Type B pancreatic cell (in vitro differentiated cells): ENCODE results near the gene SH3RF2. TPM values are rescaled to one million over a fixed set of nuclear protein-coding genes. Genes with fewer than 3 reads are reported as not detected.

ENCODE experiments used
- DNase-seq: peaks from one replicate; pipeline ENCODE4 v3.0.0; 2021; ENCODE audit warnings: mixed read lengths; ENCODE audit not compliant: unreplicated experiment; ENCODE audit errors: extremely low spot score
- H3K27ac Mint-ChIP-seq: 2 replicates; pipeline ENCODE4 v1.8.0; 2021; ENCODE audit warnings: mild to moderate bottlenecking, mixed read lengths
- H3K27me3 Mint-ChIP-seq: 2 replicates; pipeline ENCODE4 v1.8.0; 2021; ENCODE audit warnings: mixed read lengths
- H3K36me3 Mint-ChIP-seq: 2 replicates; pipeline ENCODE4 v1.8.0; 2021; ENCODE audit warnings: mixed read lengths
- H3K4me1 Mint-ChIP-seq: one replicate; pipeline ENCODE4 v1.8.0; 2021; ENCODE audit warnings: mixed read lengths; ENCODE audit not compliant: unreplicated experiment
- H3K4me3 Mint-ChIP-seq: 2 replicates; pipeline ENCODE4 v1.8.0; 2021; ENCODE audit warnings: mild to moderate bottlenecking, mixed read lengths
- H3K9me3 Mint-ChIP-seq: 2 replicates; pipeline ENCODE4 v1.8.0; 2021; ENCODE audit warnings: mixed read lengths
- total RNA-seq: library from RNA; stranded (reverse); gene quantifications from 2 replicates; pipeline ENCODE4 v1.2.1, GENCODE V29; 2021; ENCODE audit warnings: low replicate concordance
- TF ChIP-seq, protein P1 (sequence below): fragments of 200-600 bp; sonication (generic); conservative IDR thresholded peaks from 2 replicates; pipeline ENCODE4 v1.5.0; 2021; ENCODE audit warnings: antibody characterized with exemption, mild to moderate bottlenecking

The SH3RF2 gene
- total RNA-seq, 1 donor from 2014 or later = 11.2 TPM

DNA sequence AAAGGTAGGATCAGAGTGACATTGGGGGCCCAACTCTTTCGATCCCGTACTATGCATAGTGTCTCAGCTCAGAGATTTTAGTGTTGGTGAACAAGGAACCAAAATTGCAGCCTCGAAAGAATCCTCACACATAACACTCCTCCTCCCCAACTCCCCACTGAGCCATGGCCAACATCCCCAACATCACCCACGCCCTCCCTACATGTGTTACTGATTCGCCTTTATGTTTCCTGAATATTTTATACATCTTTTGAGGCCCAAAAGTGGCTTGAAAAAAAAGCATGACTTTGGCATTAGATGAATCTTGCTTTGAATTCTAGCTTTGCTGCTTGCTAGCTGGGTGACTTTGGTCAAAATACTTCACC lies 123.8 kb downstream of the SH3RF2 start:
- Mint-ChIP-seq H3K4me3 (no peak overlapping the region), H3K9me3 (no peaks in the 10 kb centered on the region), H3K27me3 (no peaks in the 10 kb centered on the region), H3K27ac (no peak overlapping the region), H3K4me1 (peaks cover 8% of the 10 kb centered on the region), H3K36me3 (peaks cover 17% of the 10 kb centered on the region)
- no peak for DNase-seq
- TF ChIP-seq, protein P1, sequence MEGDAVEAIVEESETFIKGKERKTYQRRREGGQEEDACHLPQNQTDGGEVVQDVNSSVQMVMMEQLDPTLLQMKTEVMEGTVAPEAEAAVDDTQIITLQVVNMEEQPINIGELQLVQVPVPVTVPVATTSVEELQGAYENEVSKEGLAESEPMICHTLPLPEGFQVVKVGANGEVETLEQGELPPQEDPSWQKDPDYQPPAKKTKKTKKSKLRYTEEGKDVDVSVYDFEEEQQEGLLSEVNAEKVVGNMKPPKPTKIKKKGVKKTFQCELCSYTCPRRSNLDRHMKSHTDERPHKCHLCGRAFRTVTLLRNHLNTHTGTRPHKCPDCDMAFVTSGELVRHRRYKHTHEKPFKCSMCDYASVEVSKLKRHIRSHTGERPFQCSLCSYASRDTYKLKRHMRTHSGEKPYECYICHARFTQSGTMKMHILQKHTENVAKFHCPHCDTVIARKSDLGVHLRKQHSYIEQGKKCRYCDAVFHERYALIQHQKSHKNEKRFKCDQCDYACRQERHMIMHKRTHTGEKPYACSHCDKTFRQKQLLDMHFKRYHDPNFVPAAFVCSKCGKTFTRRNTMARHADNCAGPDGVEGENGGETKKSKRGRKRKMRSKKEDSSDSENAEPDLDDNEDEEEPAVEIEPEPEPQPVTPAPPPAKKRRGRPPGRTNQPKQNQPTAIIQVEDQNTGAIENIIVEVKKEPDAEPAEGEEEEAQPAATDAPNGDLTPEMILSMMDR = no peak

DNA sequence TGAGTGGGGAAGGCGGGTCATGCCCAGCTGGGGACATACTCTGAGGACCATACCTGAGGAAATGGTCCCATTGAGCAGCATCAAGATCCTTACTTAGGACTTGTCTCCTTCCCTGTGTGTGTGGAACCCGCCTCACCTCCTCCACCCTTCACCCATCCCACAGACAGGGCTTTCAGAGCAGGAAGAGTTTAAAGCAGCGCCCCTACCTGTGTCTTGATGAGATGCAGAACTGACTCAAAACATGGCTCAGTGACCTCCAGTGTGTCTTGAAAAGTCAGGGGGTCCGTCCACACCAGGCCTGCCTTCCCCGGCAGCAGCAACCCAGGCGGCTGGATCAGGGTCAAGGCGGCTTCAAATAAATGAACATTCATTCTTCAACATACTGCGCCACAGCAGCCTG lies 130.6 kb downstream of the SH3RF2 start:
- Mint-ChIP-seq H3K4me3 (no peak overlapping the region), H3K9me3 (no peaks in the 10 kb centered on the region), H3K36me3 (peaks cover 3% of the 10 kb centered on the region), H3K4me1 (peaks cover 4% of the 10 kb centered on the region), H3K27ac (no peak overlapping the region), H3K27me3 (no peaks in the 10 kb centered on the region)
- no peak for DNase-seq
- TF ChIP-seq, protein P1 = no peak

DNA sequence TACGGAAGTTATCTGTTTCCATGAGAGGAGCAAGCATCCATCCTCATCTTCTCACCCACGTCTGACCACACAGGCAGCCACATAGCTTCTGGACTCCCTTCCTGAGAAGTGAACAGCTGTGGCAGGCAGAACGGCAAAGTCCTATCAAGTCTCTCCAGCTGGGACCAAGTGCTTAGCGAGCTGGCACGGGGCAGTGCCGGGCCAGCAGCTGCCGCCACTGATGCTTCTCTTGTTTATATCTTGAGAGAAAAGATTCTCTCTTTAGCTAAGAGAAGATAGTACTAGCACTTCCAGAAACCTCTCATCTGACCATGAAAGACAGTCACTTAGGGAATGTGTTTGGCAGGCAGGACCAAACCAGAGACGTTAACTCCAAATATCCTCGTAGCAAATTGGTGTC lies 131.8 kb downstream of the SH3RF2 start:
- H3K4me3 Mint-ChIP-seq = no peak overlapping the region
- no peak overlapping the region for H3K27ac Mint-ChIP-seq
- H3K9me3 Mint-ChIP-seq = no peaks in the 10 kb centered on the region
- peaks cover 5% of the 10 kb centered on the region for H3K4me1 Mint-ChIP-seq
- DNase-seq = no peak
- TF ChIP-seq, protein P1 = no peak
- H3K36me3 Mint-ChIP-seq = no peaks in the 10 kb centered on the region
- H3K27me3 Mint-ChIP-seq = no peaks in the 10 kb centered on the region

DNA sequence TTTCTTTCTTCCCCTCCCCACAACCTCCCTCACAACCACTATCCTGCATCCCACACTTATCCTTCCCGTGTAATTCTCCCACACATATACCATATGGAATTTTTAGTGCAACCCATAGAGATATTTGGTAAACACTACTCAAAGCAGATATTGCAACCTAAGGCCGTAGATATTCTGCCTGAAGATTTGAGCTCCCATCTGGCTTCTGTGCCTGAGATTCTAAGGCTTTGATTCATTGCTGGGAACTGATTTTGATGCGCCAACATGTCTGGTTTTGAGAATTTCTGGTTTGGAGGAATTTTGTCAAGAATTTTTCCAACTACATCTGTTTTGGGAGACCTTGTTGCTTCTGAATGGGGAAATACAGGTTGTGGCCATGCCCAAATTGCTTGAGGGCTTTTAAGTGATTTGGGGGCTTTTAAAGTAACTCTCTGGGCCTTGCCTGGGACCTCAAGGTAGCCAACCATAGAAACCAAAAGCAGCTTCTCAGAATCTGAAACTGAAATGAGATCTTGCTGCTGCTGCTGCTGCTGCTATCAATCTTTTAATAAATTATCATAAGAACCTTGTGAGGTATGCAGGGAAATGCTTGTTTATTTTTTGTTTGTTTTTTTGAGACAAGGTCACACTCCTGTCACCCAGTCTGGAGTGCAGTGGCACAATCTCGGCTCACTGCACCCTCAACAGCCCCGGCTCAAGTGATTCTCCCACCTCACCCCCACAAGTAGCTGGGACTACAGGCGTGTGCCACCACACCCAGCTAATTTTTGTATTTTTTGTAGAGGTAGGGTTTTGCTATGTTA lies 132.8 kb downstream of the SH3RF2 start:
- H3K9me3 Mint-ChIP-seq = no peaks in the 10 kb centered on the region
- peaks cover 3% of the 10 kb centered on the region for H3K27me3 Mint-ChIP-seq
- peaks cover 10% of the 10 kb centered on the region for H3K4me1 Mint-ChIP-seq
- H3K4me3 Mint-ChIP-seq = no peak overlapping the region
- H3K27ac Mint-ChIP-seq = no peak overlapping the region
- no peaks in the 10 kb centered on the region for H3K36me3 Mint-ChIP-seq
- no peak for DNase-seq
- TF ChIP-seq, protein P1 = no peak

DNA sequence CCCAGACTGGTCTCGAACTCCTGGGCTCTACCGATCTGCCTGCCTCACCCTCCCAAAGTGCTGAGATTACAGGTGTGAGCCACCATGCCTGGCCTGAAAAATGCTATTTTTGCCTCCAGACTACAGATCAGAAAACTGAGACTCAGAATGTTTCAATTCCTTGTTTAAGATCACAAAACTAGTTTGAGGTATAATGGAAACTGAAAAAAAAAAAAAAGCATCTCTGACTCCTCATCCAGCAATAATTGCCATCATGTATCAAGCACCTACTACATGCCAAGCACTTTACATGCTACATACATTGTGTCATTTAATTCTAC lies 133.4 kb downstream of the SH3RF2 start:
- Mint-ChIP-seq H3K27ac (no peak overlapping the region), H3K9me3 (no peaks in the 10 kb centered on the region), H3K4me3 (no peak overlapping the region), H3K4me1 (peaks cover 10% of the 10 kb centered on the region), H3K36me3 (no peaks in the 10 kb centered on the region), H3K27me3 (peaks cover 3% of the 10 kb centered on the region)
- no peak for DNase-seq
- TF ChIP-seq, protein P1 = no peak

DNA sequence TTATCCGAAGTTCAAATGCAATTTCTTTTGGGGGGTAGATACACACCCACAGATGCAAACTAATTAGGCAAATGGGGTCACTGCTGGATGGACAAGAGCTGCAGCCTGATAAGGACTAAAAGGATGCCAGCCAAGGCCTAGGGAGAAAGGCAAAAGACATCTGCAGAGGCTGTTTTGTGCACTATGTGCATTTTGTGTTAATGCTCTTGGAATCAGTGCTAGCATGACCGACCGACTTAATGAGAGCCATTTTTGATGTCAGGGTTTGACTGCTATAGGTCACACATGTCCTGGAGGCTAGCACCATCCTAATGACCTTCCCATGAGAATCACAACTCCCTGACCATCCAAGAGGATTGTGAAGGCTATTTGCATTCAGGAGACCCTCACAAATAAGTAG lies 134.4 kb downstream of the SH3RF2 start:
- no peak overlapping the region for H3K27ac Mint-ChIP-seq
- H3K36me3 Mint-ChIP-seq = no peaks in the 10 kb centered on the region
- H3K27me3 Mint-ChIP-seq = peaks cover 3% of the 10 kb centered on the region
- H3K4me3 Mint-ChIP-seq = no peak overlapping the region
- H3K9me3 Mint-ChIP-seq = no peaks in the 10 kb centered on the region
- no peak for DNase-seq
- H3K4me1 Mint-ChIP-seq = peaks cover 10% of the 10 kb centered on the region
- TF ChIP-seq, protein P1 = no peak
